ENCODE measurements around the gene PARN.
"Not testable (repeated sequence)": the region's sequence is repeated elsewhere in the genome, so short reads cannot be mapped to it uniquely, and the experiment has no call there.

PARN gene

DNA sequence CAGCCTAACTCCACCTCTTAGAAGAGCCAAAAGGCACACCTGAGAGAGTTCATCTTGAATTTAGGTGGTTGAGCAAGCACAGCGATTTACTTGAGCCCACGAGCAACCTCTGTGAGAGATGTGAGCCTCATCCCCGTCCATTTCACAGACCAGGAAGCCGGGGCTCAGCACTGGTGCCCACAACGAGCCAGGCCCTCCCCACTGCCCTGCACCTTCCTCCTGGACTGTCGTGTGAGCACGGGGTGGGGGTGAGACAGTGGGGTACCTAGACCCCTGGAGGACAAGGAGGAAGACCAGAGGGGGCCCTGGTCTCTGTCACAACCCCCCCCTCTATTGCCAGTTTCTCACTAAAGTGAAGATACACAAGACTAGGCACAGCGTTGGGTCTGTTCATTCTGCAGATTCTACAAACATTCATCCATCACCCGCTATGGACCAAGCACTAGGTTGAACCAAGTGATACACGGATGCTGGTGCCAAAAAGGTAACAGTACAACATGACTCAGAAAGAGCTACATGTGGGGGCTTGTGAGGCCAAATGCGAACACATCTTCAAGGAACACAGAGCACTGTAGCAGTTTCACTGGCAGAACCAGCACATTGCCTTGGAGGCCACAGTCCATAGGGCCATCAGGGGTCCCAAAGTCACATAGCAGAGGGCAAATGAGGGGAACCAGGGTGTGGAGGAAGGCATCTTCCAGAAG is 231.9 kb downstream of the PARN start:
- Histone ChIP-seq H3K27me3 (ENCODE audit: control insufficient read depth, low read length) (no peaks in the 10 kb centered on the region), H3K9me2 (replicated peaks; ENCODE audit: control insufficient read depth, low read length) (no peaks in the 10 kb centered on the region), H3K4me2 (ENCODE audit: low read length) (no peak overlapping the region), H3K27ac (ENCODE audit: low read depth, low read length) (no peak overlapping the region), H3K79me2 (ENCODE audit: control insufficient read depth, low read length) (no peaks in the 10 kb centered on the region), H3F3A (ENCODE audit: control insufficient read depth, insufficient read depth) (no peaks in the 10 kb centered on the region), H3K4me3 (ENCODE audit: low read length) (no peak overlapping the region), H3K4me1 (ENCODE audit: control insufficient read depth, low read length) (peaks cover 15% of the 10 kb centered on the region), H3K9me3 (ENCODE audit: control insufficient read depth, insufficient read depth, low read length) (no peaks in the 10 kb centered on the region), H4K20me1 (ENCODE audit: control insufficient read depth, insufficient read depth, low read depth, low read length) (no peaks in the 10 kb centered on the region), H3K36me3 (ENCODE audit: control insufficient read depth, low read length) (no peaks in the 10 kb centered on the region)
- no peak for TF ChIP-seq EZH2phosphoT487 (IDR thresholded peaks at IDR 0.05; ENCODE audit: borderline replicate concordance, low read length)
- TF ChIP-seq, protein P1, sequence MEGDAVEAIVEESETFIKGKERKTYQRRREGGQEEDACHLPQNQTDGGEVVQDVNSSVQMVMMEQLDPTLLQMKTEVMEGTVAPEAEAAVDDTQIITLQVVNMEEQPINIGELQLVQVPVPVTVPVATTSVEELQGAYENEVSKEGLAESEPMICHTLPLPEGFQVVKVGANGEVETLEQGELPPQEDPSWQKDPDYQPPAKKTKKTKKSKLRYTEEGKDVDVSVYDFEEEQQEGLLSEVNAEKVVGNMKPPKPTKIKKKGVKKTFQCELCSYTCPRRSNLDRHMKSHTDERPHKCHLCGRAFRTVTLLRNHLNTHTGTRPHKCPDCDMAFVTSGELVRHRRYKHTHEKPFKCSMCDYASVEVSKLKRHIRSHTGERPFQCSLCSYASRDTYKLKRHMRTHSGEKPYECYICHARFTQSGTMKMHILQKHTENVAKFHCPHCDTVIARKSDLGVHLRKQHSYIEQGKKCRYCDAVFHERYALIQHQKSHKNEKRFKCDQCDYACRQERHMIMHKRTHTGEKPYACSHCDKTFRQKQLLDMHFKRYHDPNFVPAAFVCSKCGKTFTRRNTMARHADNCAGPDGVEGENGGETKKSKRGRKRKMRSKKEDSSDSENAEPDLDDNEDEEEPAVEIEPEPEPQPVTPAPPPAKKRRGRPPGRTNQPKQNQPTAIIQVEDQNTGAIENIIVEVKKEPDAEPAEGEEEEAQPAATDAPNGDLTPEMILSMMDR (IDR thresholded peaks at IDR 0.05; ENCODE audit: low read depth, low read length, poor library complexity, severe bottlenecking), result no peak

DNA sequence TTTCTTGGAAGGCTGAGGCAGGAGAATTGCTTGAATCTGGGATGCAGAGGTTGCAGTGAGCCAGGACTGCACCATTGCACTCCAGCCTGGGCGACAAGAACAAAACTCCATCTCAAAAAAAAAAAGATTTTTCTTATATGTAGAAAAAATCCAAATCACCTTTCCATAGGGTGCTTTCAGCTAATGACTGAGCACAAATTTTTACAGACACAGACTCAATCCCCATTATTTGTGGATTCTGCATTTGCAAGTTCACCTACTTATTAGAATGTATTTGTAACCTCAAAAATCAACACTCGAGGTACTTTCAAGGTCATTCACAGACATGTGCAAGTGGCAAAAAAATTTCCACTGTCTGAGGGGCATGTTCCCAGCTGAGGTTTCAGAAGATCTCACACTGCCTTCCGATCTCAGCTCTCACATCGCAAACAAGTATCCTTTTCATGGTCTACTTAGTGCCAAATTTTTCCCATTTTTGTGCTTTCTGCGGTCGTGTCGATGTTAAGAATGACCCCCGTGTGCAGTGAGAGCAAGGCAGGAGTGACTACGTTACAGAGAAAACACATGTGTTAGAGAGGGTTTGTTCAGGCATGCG is 234.3 kb downstream of the PARN start:
- H4K20me1 ChIP-seq (ENCODE audit: control insufficient read depth, insufficient read depth, low read depth, low read length); H3K9me2 ChIP-seq (replicated peaks; ENCODE audit: control insufficient read depth, low read length); H3K9me3 ChIP-seq (ENCODE audit: control insufficient read depth, insufficient read depth, low read length); H3K27me3 ChIP-seq (ENCODE audit: control insufficient read depth, low read length); H3K79me2 ChIP-seq (ENCODE audit: control insufficient read depth, low read length); H3K36me3 ChIP-seq (ENCODE audit: control insufficient read depth, low read length); H3K4me3 ChIP-seq (ENCODE audit: low read length); H3F3A ChIP-seq (ENCODE audit: control insufficient read depth, insufficient read depth); H3K4me2 ChIP-seq (ENCODE audit: low read length); H3K27ac ChIP-seq (ENCODE audit: low read depth, low read length): not testable (repeated sequence)
- H3K4me1 ChIP-seq (ENCODE audit: control insufficient read depth, low read length), result peaks cover 15% of the 10 kb centered on the region

DNA sequence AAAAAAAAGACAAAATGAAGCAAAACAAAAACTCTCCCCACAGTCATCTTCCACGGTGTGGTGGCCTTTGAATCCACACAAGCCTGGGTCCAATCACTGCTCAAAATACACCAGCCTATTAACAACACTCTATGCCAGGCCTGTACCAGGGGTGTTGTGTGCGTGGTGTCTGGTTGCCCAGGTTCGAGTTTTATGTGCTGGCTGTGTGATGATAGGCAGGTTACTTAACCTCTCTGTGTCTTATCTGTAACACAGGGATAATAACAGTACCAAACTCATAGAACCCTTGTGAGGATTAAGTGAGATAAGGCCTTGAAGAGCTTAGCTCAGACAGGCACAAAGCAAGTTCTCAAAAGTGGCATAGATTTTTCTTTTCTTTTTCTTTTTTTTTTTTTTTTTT is 235.2 kb downstream of the PARN start:
- no peaks in the 10 kb centered on the region for H3K27me3 ChIP-seq (ENCODE audit: control insufficient read depth, low read length)
- TF ChIP-seq EZH2phosphoT487 (IDR thresholded peaks at IDR 0.05; ENCODE audit: borderline replicate concordance, low read length), result no peak
- TF ChIP-seq, protein P1 (IDR thresholded peaks at IDR 0.05; ENCODE audit: low read depth, low read length, poor library complexity, severe bottlenecking), result no peak
- no peaks in the 10 kb centered on the region for H4K20me1 ChIP-seq (ENCODE audit: control insufficient read depth, insufficient read depth, low read depth, low read length)
- H3K9me2 ChIP-seq (replicated peaks; ENCODE audit: control insufficient read depth, low read length), result no peaks in the 10 kb centered on the region
- H3K4me2 ChIP-seq (ENCODE audit: low read length), result no peak overlapping the region
- no peaks in the 10 kb centered on the region for H3K79me2 ChIP-seq (ENCODE audit: control insufficient read depth, low read length)
- H3K9me3 ChIP-seq (ENCODE audit: control insufficient read depth, insufficient read depth, low read length), result no peaks in the 10 kb centered on the region
- H3K27ac ChIP-seq (ENCODE audit: low read depth, low read length), result no peak overlapping the region
- peaks cover 13% of the 10 kb centered on the region for H3K4me1 ChIP-seq (ENCODE audit: control insufficient read depth, low read length)
- H3K36me3 ChIP-seq (ENCODE audit: control insufficient read depth, low read length), result no peaks in the 10 kb centered on the region
- H3F3A ChIP-seq (ENCODE audit: control insufficient read depth, insufficient read depth), result no peaks in the 10 kb centered on the region
- no peak overlapping the region for H3K4me3 ChIP-seq (ENCODE audit: low read length)

DNA sequence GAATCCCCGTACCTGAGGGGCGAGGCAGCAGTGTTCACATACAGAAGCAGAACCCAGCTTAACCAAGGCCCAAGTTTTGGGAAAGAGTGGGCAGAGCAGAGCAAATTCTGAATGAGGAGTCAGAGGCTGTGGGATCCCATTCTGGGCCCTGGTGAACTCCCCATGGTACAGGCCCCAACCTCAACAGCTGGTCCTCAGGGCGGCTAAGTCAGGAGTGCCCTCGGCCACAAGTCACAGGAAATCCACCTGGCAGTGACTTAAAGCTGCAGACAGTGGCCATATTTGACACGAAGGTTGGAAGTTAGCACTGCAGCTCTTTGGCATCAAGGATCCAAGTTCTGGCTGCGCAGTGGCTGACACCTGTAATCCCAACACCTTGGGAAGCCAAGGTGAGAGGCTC is 237.1 kb downstream of the PARN start:
- Histone ChIP-seq H3K36me3 (ENCODE audit: control insufficient read depth, low read length) (no peaks in the 10 kb centered on the region), H3K27ac (ENCODE audit: low read depth, low read length) (no peak overlapping the region), H3K4me1 (ENCODE audit: control insufficient read depth, low read length) (no peaks in the 10 kb centered on the region), H3K79me2 (ENCODE audit: control insufficient read depth, low read length) (no peaks in the 10 kb centered on the region), H3K4me3 (ENCODE audit: low read length) (no peak overlapping the region), H4K20me1 (ENCODE audit: control insufficient read depth, insufficient read depth, low read depth, low read length) (no peaks in the 10 kb centered on the region), H3F3A (ENCODE audit: control insufficient read depth, insufficient read depth) (no peaks in the 10 kb centered on the region), H3K9me3 (ENCODE audit: control insufficient read depth, insufficient read depth, low read length) (no peaks in the 10 kb centered on the region), H3K9me2 (replicated peaks; ENCODE audit: control insufficient read depth, low read length) (no peaks in the 10 kb centered on the region), H3K27me3 (ENCODE audit: control insufficient read depth, low read length) (no peaks in the 10 kb centered on the region), H3K4me2 (ENCODE audit: low read length) (no peak overlapping the region)
- no peak for TF ChIP-seq EZH2phosphoT487 (IDR thresholded peaks at IDR 0.05; ENCODE audit: borderline replicate concordance, low read length)
- TF ChIP-seq, protein P1 (IDR thresholded peaks at IDR 0.05; ENCODE audit: low read depth, low read length, poor library complexity, severe bottlenecking), result no peak

All from DOHH2 (cell line).